ENCODE results near the gene ZNF564. TPM values are rescaled to one million over a fixed set of nuclear protein-coding genes. Genes with fewer than 3 reads are reported as not detected.

ZNF564 gene
- total RNA-seq, 1 donor from 2014 or later, result 23.6 TPM

DNA sequence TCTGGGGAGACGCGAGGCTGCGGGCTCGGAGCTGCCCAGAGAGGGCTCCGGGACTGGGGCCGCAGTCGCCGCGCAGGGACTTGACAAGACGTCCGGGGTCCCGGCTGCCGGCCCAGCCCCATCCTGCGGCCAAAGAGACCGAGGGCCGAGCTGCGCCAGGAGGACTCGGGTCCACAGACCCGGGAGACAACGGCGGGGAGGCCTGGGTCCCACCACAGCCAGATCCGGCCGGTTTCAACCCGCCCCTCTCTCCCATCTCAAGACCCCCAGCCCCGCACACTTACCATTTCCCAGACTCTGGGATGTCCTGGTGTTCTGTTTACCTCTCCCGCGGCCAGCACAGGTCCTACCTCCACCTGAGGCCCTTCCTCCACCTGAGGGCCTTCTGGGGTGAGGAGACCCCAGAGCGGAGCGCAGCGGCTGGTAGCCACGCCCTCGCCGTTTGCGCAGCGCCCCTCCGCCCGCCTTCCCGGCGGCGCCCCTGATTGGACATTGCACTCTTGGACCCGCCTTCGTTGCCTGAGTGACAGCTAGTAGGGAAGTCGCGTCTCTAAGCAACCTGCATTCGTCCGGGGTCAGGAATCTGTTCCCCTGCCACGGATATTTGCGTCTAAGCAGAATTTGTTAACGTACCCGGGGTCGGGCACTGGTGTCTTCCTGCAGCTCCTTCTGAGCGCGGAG, 66.8 kb downstream of the ZNF564 start, which contains the start of gene ZNF709:
Gene ZNF709 (minus strand): TSS at position 446 of the 681 bp plus-strand sequence. CDS start 159 bp downstream, at position 287.
- Mint-ChIP-seq H3K27me3 (ENCODE audit: low read depth) (no peaks in the 10 kb centered on the region), H3K36me3 (peaks cover 4% of the 10 kb centered on the region), H3K27ac (peak within 1 kb of the TSS; percentile 97)

DNA sequence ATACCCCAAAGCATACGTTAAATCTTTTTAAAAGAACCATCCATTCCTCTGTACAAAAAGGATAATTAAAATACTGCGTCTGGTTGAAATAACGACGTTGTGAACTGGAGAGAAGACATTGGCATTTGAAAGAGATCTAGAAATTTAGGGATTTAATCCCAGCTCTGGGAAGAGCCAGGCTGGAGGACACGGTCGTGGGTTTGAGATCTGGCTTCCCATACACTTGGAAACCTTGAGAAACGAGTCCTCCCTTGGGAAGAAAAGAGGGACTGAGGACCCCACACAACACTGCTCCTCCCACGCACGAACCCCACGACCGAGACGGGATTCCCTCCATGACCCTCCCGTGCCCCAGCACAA, 67.3 kb downstream of the ZNF564 start:
- DNase-seq (ENCODE audit: low spot score in 2 of 2, unreplicated experiment in 2 of 2), result no peak
- H3K27ac Mint-ChIP-seq, result peak overlapping the region; percentile 82
- H3K4me3 Mint-ChIP-seq, result peak overlapping the region; percentile 94
- TF ChIP-seq CTCF (IDR thresholded peaks at IDR 0.05; ENCODE audit: unreplicated experiment), result no peak
- no peaks in the 10 kb centered on the region for H3K9me3 Mint-ChIP-seq
- H3K4me1 Mint-ChIP-seq, result peaks cover 26% of the 10 kb centered on the region
- peaks cover 4% of the 10 kb centered on the region for H3K36me3 Mint-ChIP-seq
- H3K27me3 Mint-ChIP-seq (ENCODE audit: low read depth), result no peaks in the 10 kb centered on the region

More for the DNA sequence above, 66.8 kb downstream of the ZNF564 start, which contains the start of gene ZNF709:
- no peak for TF ChIP-seq CTCF (IDR thresholded peaks at IDR 0.05; ENCODE audit: unreplicated experiment)
- Mint-ChIP-seq H3K4me1 (peaks cover 26% of the 10 kb centered on the region), H3K4me3 (peak within 1 kb of the TSS; percentile 94), H3K9me3 (no peaks in the 10 kb centered on the region)
- peak; percentile 85 to 95 for DNase-seq (ENCODE audit: low spot score in 2 of 2, unreplicated experiment in 2 of 2)

GRCh38 chr19:12482509-12482886, 68.8 kb downstream of the ZNF564 start:
- DNase-seq (ENCODE audit: low spot score in 2 of 2, unreplicated experiment in 2 of 2), result no peak
- H3K4me1 Mint-ChIP-seq, result peaks cover 26% of the 10 kb centered on the region
- peak overlapping the region; percentile 28 for H3K4me3 Mint-ChIP-seq
- H3K36me3 Mint-ChIP-seq, result peaks cover 4% of the 10 kb centered on the region
- TF ChIP-seq CTCF (IDR thresholded peaks at IDR 0.05; ENCODE audit: unreplicated experiment), result no peak
- peak overlapping the region; percentile 39 for H3K27ac Mint-ChIP-seq
- H3K9me3 Mint-ChIP-seq, result no peaks in the 10 kb centered on the region
- H3K27me3 Mint-ChIP-seq (ENCODE audit: low read depth), result no peaks in the 10 kb centered on the region

GRCh38 chr19:12481781-12482508, 69.3 kb downstream of the ZNF564 start:
- TF ChIP-seq CTCF (IDR thresholded peaks at IDR 0.05; ENCODE audit: unreplicated experiment), result no peak
- peak overlapping the region; percentile 37 for H3K4me3 Mint-ChIP-seq
- peak overlapping the region; percentile 87 for H3K27ac Mint-ChIP-seq

GRCh38 chr19:12478234-12478941, 72.9 kb downstream of the ZNF564 start:
- no peak overlapping the region for H3K27ac Mint-ChIP-seq
- no peak overlapping the region for H3K4me3 Mint-ChIP-seq
- peaks cover 23% of the 10 kb centered on the region for H3K36me3 Mint-ChIP-seq

More at GRCh38 chr19:12481781-12482508, 69.3 kb downstream of the ZNF564 start:
- Mint-ChIP-seq H3K36me3 (peaks cover 4% of the 10 kb centered on the region), H3K27me3 (ENCODE audit: low read depth) (no peaks in the 10 kb centered on the region), H3K9me3 (no peaks in the 10 kb centered on the region), H3K4me1 (peaks cover 26% of the 10 kb centered on the region)
- no peak for DNase-seq (ENCODE audit: low spot score in 2 of 2, unreplicated experiment in 2 of 2)

More at GRCh38 chr19:12478234-12478941, 72.9 kb downstream of the ZNF564 start:
- no peaks in the 10 kb centered on the region for H3K27me3 Mint-ChIP-seq (ENCODE audit: low read depth)
- no peak for TF ChIP-seq CTCF (IDR thresholded peaks at IDR 0.05; ENCODE audit: unreplicated experiment)
- H3K9me3 Mint-ChIP-seq, result peaks cover 17% of the 10 kb centered on the region
- no peak for DNase-seq (ENCODE audit: low spot score in 2 of 2, unreplicated experiment in 2 of 2)
- peaks cover 13% of the 10 kb centered on the region for H3K4me1 Mint-ChIP-seq

Other genes with a start within 250 kb of the ZNF564 start
- 3.9 to 5.0 TPM (median 4.5 TPM) in 3 replicates for gene ZNF563, start 217.8 kb downstream of the ZNF564 start, total RNA-seq
- gene ZNF442, start 185.8 kb downstream of the ZNF564 start, total RNA-seq, result 3.7 to 5.9 TPM (median 4.3 TPM) in 3 replicates
- 3.2 to 4.2 TPM (median 3.5 TPM) in 3 replicates for gene ZNF799, start 150.2 kb downstream of the ZNF564 start, total RNA-seq
- 6.3 to 7.8 TPM (median 7.3 TPM) in 3 replicates for gene ZNF443, start 110.5 kb downstream of the ZNF564 start, total RNA-seq
- gene ZNF709, start 66.7 kb downstream of the ZNF564 start, total RNA-seq, result 8.1 to 8.9 TPM (median 8.7 TPM) in 3 replicates
- gene ZNF490, start 59.3 kb upstream of the ZNF564 start, total RNA-seq, result 12.4 to 13.9 TPM (median 13.6 TPM) in 3 replicates
- gene ZNF791, start 59.4 kb upstream of the ZNF564 start, total RNA-seq, result 27.0 to 31.2 TPM (median 29.7 TPM) in 3 replicates
- gene MAN2B1, start 115.3 kb upstream of the ZNF564 start, total RNA-seq, result 105 to 109 TPM (median 107 TPM) in 3 replicates
- gene WDR83, start 115.3 kb upstream of the ZNF564 start, total RNA-seq, result 12.5 to 14.6 TPM (median 13.6 TPM) in 3 replicates
- gene DHPS, start 130.4 kb upstream of the ZNF564 start, total RNA-seq, result 91.3 to 101 TPM (median 97.0 TPM) in 3 replicates
- not detected in 3 replicates for gene GNG14, start 136.5 kb upstream of the ZNF564 start, total RNA-seq
- gene FBXW9, start 145.1 kb upstream of the ZNF564 start, total RNA-seq, result 9.6 to 9.8 TPM (median 9.8 TPM) in 3 replicates
- gene TNPO2, start 172.4 kb upstream of the ZNF564 start, total RNA-seq, result 105 to 116 TPM (median 105 TPM) in 3 replicates
- 148 to 161 TPM (median 156 TPM) in 3 replicates for gene TRIR, start 183.2 kb upstream of the ZNF564 start, total RNA-seq
- gene GET3, start 186.0 kb upstream of the ZNF564 start, total RNA-seq, result 44.6 to 49.8 TPM (median 46.9 TPM) in 3 replicates
- not detected in 3 replicates for gene BEST2, start 200.3 kb upstream of the ZNF564 start, total RNA-seq
- gene HOOK2, start 224.1 kb upstream of the ZNF564 start, total RNA-seq, result 89.2 to 93.7 TPM (median 92.7 TPM) in 3 replicates
- gene JUNB, start 240.0 kb upstream of the ZNF564 start, total RNA-seq, result 160 to 169 TPM (median 164 TPM) in 3 replicates